ENCODE measurements around the gene GRAP2. TPM values are rescaled to one million over a fixed set of nuclear protein-coding genes. Genes with fewer than 3 reads are reported as not detected.
A peak's percentile ranks its signal among the peaks of the same experiment; 100 is the strongest.

The GRAP2 gene
- total and polyA plus RNA-seq, 9 of the 15 experiments (the other 6 are each of a cell fraction or from before 2014, with no cell fraction given) = 4.8 to 88.7 (median 60.4) TPM

DNA sequence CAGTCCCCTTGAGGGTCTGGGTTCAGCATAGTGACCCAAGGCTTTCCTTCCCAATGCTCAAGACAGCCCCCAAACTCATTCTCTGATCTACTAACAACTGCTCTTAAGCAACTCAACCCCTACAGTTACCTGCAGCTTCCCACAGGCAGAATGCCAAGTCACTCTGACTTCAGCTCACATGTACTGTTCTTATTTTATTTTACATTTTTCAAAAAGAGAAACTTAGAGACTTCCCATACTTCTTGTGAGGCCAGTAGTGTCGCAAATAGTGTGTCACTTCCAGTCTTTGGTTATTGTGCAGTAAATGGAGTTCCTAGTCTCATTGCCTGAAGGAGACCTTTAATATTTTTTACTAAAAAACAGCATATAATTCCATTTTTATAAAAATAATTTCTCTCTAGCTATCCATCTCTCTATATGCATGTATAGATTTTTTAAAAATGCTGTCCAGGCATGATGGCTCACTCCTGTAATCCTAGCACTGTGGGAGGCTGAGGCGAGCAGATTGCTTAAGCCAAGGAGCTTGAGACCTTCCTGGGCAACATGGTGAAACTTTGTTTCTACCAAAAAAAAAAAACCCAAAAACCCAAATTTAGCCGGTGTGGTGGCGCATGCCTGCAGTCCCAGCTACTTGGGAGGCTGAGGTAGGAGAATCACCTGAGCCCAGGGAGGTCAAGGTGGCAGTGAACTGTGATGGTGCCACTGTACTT lies 49.1 kb upstream of the GRAP2 start:
- Histone ChIP-seq H4K20me1 (replicated peaks; ENCODE audit: control insufficient read depth, insufficient read depth, low read length) (no peaks in the 10 kb centered on the region), H2AFZ (ENCODE audit: low read depth, low read length) (peak overlapping the region; percentile 59), H3K9me3 (replicated peaks; ENCODE audit: control insufficient read depth, insufficient read depth, low read depth, low read length) (no peaks in the 10 kb centered on the region), H3K4me2 (ENCODE audit: insufficient read depth, low read length) (no peak overlapping the region), H3K79me2 (ENCODE audit: control insufficient read depth, insufficient read depth, low read length) (no peaks in the 10 kb centered on the region), H3K27me3 (ENCODE audit: control insufficient read depth in 2 of 2, insufficient read depth in 2 of 2, low read length in 2 of 2) (no peaks in the 10 kb centered on the region), H3K4me1 (replicated peaks in 1 of 2; ENCODE audit: control insufficient read depth in 2 of 2, insufficient read depth in 2 of 2, low read length in 2 of 2) (peaks cover 0 to 7% of the 10 kb centered on the region in 2 experiments; a peak in 3 of 5 replicates), H3K9ac (ENCODE audit: insufficient read depth in 1 of 2, low read depth in 2 of 2, low read length in 2 of 2) (no peak overlapping the region), H3K27ac (ENCODE audit: extremely low read depth, low read depth, low read length) (peak overlapping the region; percentile 38; the same call in 1 of the 3 replicates), H3K36me3 (ENCODE audit: control insufficient read depth, insufficient read depth, low read length) (no peaks in the 10 kb centered on the region), H3K9me1 (ENCODE audit: control insufficient read depth, insufficient read depth, low read length) (no peaks in the 10 kb centered on the region), H3K4me3 (no peak overlapping the region)
- WGBS (ENCODE audit: insufficient coverage, low coverage, missing lambda C conversion rate) = 77% methylated on average over 4 of the region's 4 CpGs
- intact Hi-C loops (cut with micrococcal nuclease) (loop anchor here (10.0 kb wide), 1 partner anchor 73 kb away; no protein-coding TSS in a partner anchor), in situ Hi-C loops (cut with MboI) (no loop called here)
- POLR2A ChIA-PET = interaction anchor here (0.6 to 2.7 kb wide), 2 partner anchors 12 to 1672 kb away, joined by 3 to 7 read pairs; no protein-coding TSS in a partner anchor
- no peak for ATAC-seq
- CTCF ChIA-PET (ENCODE audit: low intra/inter-chr PET ratio) = no interaction called here
- peak; percentile 11 for FAIRE-seq
- no peak for TF ChIP-seq RAD21 (CRISPR knock-in tag; conservative IDR thresholded peaks at IDR 0.05 in 1 of 2, IDR thresholded peaks at IDR 0.05 in 1 of 2)
- TF ChIP-seq TRIM24 (IDR thresholded peaks at IDR 0.05) = no peak
- TF ChIP-seq EGR1 (conservative IDR thresholded peaks at IDR 0.05) = no peak
- no peak for TF ChIP-seq DNMT1 (IDR thresholded peaks at IDR 0.05)
- peak; percentile 63 for TF ChIP-seq NFE2 (IDR thresholded peaks at IDR 0.05; ENCODE audit: low read depth)
- no peak for TF ChIP-seq ESRRA (IDR thresholded peaks at IDR 0.05; ENCODE audit: borderline replicate concordance, low read depth)
- TF ChIP-seq ARID1B (IDR thresholded peaks at IDR 0.05) = 0 out of 2 replicates have a peak, but pooled peaks have one; percentile 5
- no peak for TF ChIP-seq SRSF7 (optimal IDR thresholded peaks at IDR 0.05; ENCODE audit: low read depth, low read length)
- no peak for TF ChIP-seq CREBBP (IDR thresholded peaks at IDR 0.05; ENCODE audit: low read depth, low read length)
- TF ChIP-seq NRF1 (conservative IDR thresholded peaks at IDR 0.05 in 1 of 2, IDR thresholded peaks at IDR 0.05 in 1 of 2) = no peak
- TF ChIP-seq RFX7 (CRISPR knock-in tag; IDR thresholded peaks at IDR 0.05) = no peak
- TF ChIP-seq C11orf30 (IDR thresholded peaks at IDR 0.05; ENCODE audit: low read depth) = peak; percentile 28; the same call in 1 of the 2 replicates
- TF ChIP-seq, protein P1, sequence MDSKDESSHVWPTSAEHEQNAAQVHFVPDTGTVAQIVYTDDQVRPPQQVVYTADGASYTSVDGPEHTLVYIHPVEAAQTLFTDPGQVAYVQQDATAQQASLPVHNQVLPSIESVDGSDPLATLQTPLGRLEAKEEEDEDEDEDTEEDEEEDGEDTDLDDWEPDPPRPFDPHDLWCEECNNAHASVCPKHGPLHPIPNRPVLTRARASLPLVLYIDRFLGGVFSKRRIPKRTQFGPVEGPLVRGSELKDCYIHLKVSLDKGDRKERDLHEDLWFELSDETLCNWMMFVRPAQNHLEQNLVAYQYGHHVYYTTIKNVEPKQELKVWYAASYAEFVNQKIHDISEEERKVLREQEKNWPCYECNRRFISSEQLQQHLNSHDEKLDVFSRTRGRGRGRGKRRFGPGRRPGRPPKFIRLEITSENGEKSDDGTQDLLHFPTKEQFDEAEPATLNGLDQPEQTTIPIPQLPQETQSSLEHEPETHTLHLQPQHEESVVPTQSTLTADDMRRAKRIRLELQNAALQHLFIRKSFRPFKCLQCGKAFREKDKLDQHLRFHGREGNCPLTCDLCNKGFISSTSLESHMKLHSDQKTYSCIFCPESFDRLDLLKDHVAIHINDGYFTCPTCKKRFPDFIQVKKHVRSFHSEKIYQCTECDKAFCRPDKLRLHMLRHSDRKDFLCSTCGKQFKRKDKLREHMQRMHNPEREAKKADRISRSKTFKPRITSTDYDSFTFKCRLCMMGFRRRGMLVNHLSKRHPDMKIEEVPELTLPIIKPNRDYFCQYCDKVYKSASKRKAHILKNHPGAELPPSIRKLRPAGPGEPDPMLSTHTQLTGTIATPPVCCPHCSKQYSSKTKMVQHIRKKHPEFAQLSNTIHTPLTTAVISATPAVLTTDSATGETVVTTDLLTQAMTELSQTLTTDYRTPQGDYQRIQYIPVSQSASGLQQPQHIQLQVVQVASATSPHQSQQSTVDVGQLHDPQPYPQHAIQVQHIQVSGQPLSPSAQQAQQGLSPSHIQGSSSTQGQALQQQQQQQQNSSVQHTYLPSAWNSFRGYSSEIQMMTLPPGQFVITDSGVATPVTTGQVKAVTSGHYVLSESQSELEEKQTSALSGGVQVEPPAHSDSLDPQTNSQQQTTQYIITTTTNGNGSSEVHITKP (IDR thresholded peaks at IDR 0.05; ENCODE audit: partially characterized antibody) = no peak
- TF ChIP-seq ATF4 (CRISPR knock-in tag; IDR thresholded peaks at IDR 0.05) = no peak
- 0 out of 2 replicates have a peak, but pooled peaks have one; percentile 19 for TF ChIP-seq CEBPB (tag; IDR thresholded peaks at IDR 0.05)
- 0 out of 2 replicates have a peak, but pooled peaks have one; percentile 12 for TF ChIP-seq ZNF316 (IDR thresholded peaks at IDR 0.05)
- no peak for DNase-seq (ENCODE audit: extremely low read depth in 1 of 4, low spot score in 3 of 4)
- no TSS peak for BruUV-seq (replicated peaks)

Measured in K562 (cell line).